Measurements from ENCODE around the gene PFN1. TPM values are rescaled to one million over a fixed set of nuclear protein-coding genes. Genes with fewer than 3 reads are reported as not detected.

Gene PFN1
- total RNA-seq, 1 experiment from 2014 or later: 367 TPM

GRCh38 chr17:4968486-4969046 lies 20.2 kb upstream of the PFN1 start:
- BruUV-seq (replicated peaks): TSS peak; percentile 27
- intact Hi-C loops (cut with micrococcal nuclease; ENCODE audit: unreplicated experiment): no loop called here
- Mint-ChIP-seq H3K27ac (ENCODE audit: unreplicated experiment) (no peak overlapping the region), H3K36me3 (ENCODE audit: insufficient read depth, unreplicated experiment) (peaks cover 28% of the 10 kb centered on the region), H3K4me1 (ENCODE audit: low read depth, unreplicated experiment) (no peaks in the 10 kb centered on the region), H3K9me3 (ENCODE audit: unreplicated experiment) (no peaks in the 10 kb centered on the region), H3K4me3 (ENCODE audit: unreplicated experiment) (no peak overlapping the region), H3K27me3 (ENCODE audit: insufficient read depth, unreplicated experiment) (no peaks in the 10 kb centered on the region)
- ChIA-PET POLR2A (interaction anchor here (0.9 to 3.0 kb wide), 3 partner anchors 29 kb away, joined by 4 to 54 read pairs (median 4); partner anchors contain the start of genes KIF1C, RNF167 and SLC25A11), CTCF (no interaction called here)
- Histone ChIP-seq H3K4me3 (ENCODE audit: low read depth, low read length) (peak overlapping the region; percentile 62), H3K9me3 (no peaks in the 10 kb centered on the region), H3K4me1 (peaks cover 4% of the 10 kb centered on the region; the same call in 1 of the 2 replicates), H3K27me3 (replicated peaks; ENCODE audit: control insufficient read depth, insufficient read depth, low read length) (no peaks in the 10 kb centered on the region), H3K36me3 (ENCODE audit: control insufficient read depth, insufficient read depth, low read length) (no peaks in the 10 kb centered on the region)
- peak in 1 of 2 experiments; percentile 22 for DNase-seq
- TF ChIP-seq CTCF (IDR thresholded peaks at IDR 0.05; ENCODE audit: insufficient read depth in 1 of 2, low read depth in 1 of 2, low read length in 1 of 2, severe bottlenecking in 1 of 2, unreplicated experiment in 1 of 2): no peak

GRCh38 chr17:4967539-4968485 lies 19.5 kb upstream of the PFN1 start, which contains the start of gene SPAG7:
TSS of gene SPAG7 (minus strand) at chr17:4967817. CDS start at chr17:4967804, 13 bp downstream.
- TF ChIP-seq CTCF (IDR thresholded peaks at IDR 0.05; ENCODE audit: insufficient read depth in 1 of 2, low read depth in 1 of 2, low read length in 1 of 2, severe bottlenecking in 1 of 2, unreplicated experiment in 1 of 2): no peak
- H3K9me3 ChIP-seq: no peaks in the 10 kb centered on the region
- H3K36me3 Mint-ChIP-seq (ENCODE audit: insufficient read depth, unreplicated experiment): peaks cover 23% of the 10 kb centered on the region
- DNase-seq: peak; percentile 85 to 90
- no peaks in the 10 kb centered on the region for H3K27me3 Mint-ChIP-seq (ENCODE audit: insufficient read depth, unreplicated experiment)
- ChIA-PET CTCF (interaction anchor here (0.6 to 2.0 kb wide), 9 partner anchors 16 to 258 kb away, joined by 3 to 13 read pairs (median 5); partner anchors contain the start of genes CAMTA2, RNF167 and SLC25A11), POLR2A (interaction anchor here (0.9 to 3.0 kb wide), 9 partner anchors 17 to 142 kb away, joined by 3 to 54 read pairs (median 9); partner anchors contain the start of genes ENO3, INCA1, KIF1C and PFN1)
- no peak within 1 kb of the TSS for H3K4me3 Mint-ChIP-seq (ENCODE audit: unreplicated experiment)
- no TSS peak for BruUV-seq (replicated peaks)
- no peak within 1 kb of the TSS for H3K27ac Mint-ChIP-seq (ENCODE audit: unreplicated experiment)
- H3K27me3 ChIP-seq (replicated peaks; ENCODE audit: control insufficient read depth, insufficient read depth, low read length): no peaks in the 10 kb centered on the region
- no peaks in the 10 kb centered on the region for H3K36me3 ChIP-seq (ENCODE audit: control insufficient read depth, insufficient read depth, low read length)
- no peaks in the 10 kb centered on the region for H3K4me1 Mint-ChIP-seq (ENCODE audit: low read depth, unreplicated experiment)
- intact Hi-C loops (cut with micrococcal nuclease; ENCODE audit: unreplicated experiment): loop anchor here (1.0 to 2.0 kb wide), 2 partner anchors 19 to 27 kb away; partner anchors contain the start of genes RNF167 and SLC25A11
- H3K4me3 ChIP-seq (ENCODE audit: low read depth, low read length): peak within 1 kb of the TSS; percentile 68
- H3K4me1 ChIP-seq: peaks cover 4% of the 10 kb centered on the region; the same call in 1 of the 2 replicates
- H3K9me3 Mint-ChIP-seq (ENCODE audit: unreplicated experiment): no peaks in the 10 kb centered on the region

All from Caco-2 (cell line).